Measurements from ENCODE around the gene FUT8. TPM values are rescaled to one million over a fixed set of nuclear protein-coding genes. Genes with fewer than 3 reads are reported as not detected.
"Not testable (repeated sequence)": the region's sequence is repeated elsewhere in the genome, so short reads cannot be mapped to it uniquely, and the experiment has no call there.

FUT8 gene
- total and polyA plus RNA-seq, 4 donors = 3.4 to 32.3 (median 14.6) TPM

- H3K9me3 ChIP-seq (ENCODE audit: control insufficient read depth, low read length) = no peaks in the 10 kb centered on the region
- no peak for DNase-seq
- 85 to 95% methylated on average over 2 of the region's 2 CpGs for whole genome bisulfite sequencing, 2 donors
- no peak overlapping the region for H3K4me3 ChIP-seq (ENCODE audit: low read length in 2 of 2)
- intact Hi-C loops (cut with DNase I) = no loop called here
- no peak overlapping the region for H3K27ac ChIP-seq (ENCODE audit: low read depth in 1 of 2, low read length in 2 of 2)
- no peaks in the 10 kb centered on the region for H3K4me1 ChIP-seq (ENCODE audit: control insufficient read depth in 1 of 2, insufficient read depth in 2 of 2, low read length in 2 of 2)
- no peaks in the 10 kb centered on the region for H3K36me3 ChIP-seq (ENCODE audit: control insufficient read depth in 1 of 2, insufficient read depth in 2 of 2, low read length in 1 of 2)
- H3K27me3 ChIP-seq (ENCODE audit: control insufficient read depth in 1 of 2, insufficient read depth in 2 of 2, low read length in 1 of 2) = no peaks in the 10 kb centered on the region
- no peak for ATAC-seq (ENCODE audit: low FRiP score)
Observed at GRCh38 chr14:65685572-65685971, 273.0 kb downstream of the FUT8 start.

DNA sequence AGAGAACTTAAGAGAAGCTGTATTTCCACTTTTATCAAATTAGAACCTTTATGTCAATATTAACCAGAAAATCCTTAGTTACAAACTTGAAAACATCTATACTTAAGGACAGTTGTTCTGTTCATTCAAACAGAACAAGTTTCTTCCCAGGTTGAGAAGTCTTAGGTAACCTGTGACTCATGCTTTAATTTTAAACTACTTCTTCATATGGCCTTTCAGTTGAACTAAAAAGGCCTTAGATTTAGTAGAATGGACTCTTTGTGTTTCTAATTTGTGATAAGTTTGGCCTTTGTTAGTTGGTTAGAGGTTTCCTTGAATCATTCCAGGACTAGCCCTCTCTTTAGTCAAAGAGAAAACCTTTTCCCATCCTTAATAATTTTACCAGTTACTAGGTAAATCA lies 274.2 kb downstream of the FUT8 start:
- Histone ChIP-seq H3K27ac (ENCODE audit: low read depth in 1 of 2, low read length in 2 of 2) (no peak overlapping the region), H3K4me3 (ENCODE audit: low read length in 2 of 2) (no peak overlapping the region), H3K36me3 (ENCODE audit: control insufficient read depth in 1 of 2, insufficient read depth in 2 of 2, low read length in 1 of 2) (no peaks in the 10 kb centered on the region), H3K9me3 (ENCODE audit: control insufficient read depth, low read length) (no peaks in the 10 kb centered on the region), H3K27me3 (ENCODE audit: control insufficient read depth in 1 of 2, insufficient read depth in 2 of 2, low read length in 1 of 2) (no peaks in the 10 kb centered on the region), H3K4me1 (ENCODE audit: control insufficient read depth in 1 of 2, insufficient read depth in 2 of 2, low read length in 2 of 2) (no peaks in the 10 kb centered on the region)
- ATAC-seq (ENCODE audit: low FRiP score) (no peak), DNase-seq (no peak)
- intact Hi-C loops (cut with DNase I) = no loop called here

DNA sequence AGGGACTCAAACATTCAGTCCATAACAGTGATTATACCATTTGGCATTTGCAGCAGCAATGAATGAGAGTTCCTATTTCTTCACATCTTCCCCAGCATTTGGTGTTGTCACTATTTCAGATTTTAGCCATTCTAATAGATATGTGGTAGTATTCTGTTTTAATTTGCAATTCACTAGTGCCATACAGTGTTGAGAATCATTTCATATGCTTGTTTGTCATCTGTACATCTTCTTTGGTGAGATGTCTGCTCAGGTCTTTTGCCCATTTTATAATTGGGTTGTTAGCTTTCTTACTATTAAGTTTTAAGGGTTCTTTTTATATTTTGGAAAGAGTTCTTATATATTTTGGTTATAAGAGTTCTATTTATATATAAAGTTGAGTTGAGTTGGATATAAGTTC lies 276.5 kb downstream of the FUT8 start:
- H3K27me3 ChIP-seq (ENCODE audit: control insufficient read depth in 1 of 2, insufficient read depth in 2 of 2, low read length in 1 of 2) = no peaks in the 10 kb centered on the region
- no peaks in the 10 kb centered on the region for H3K36me3 ChIP-seq (ENCODE audit: control insufficient read depth in 1 of 2, insufficient read depth in 2 of 2, low read length in 1 of 2)
- no peak for DNase-seq
- no peak overlapping the region for H3K4me3 ChIP-seq (ENCODE audit: low read length in 2 of 2)
- no peaks in the 10 kb centered on the region for H3K9me3 ChIP-seq (ENCODE audit: control insufficient read depth, low read length)
- no peaks in the 10 kb centered on the region for H3K4me1 ChIP-seq (ENCODE audit: control insufficient read depth in 1 of 2, insufficient read depth in 2 of 2, low read length in 2 of 2)
- intact Hi-C loops (cut with DNase I) = no loop called here
- H3K27ac ChIP-seq (ENCODE audit: low read depth in 1 of 2, low read length in 2 of 2) = no peak overlapping the region
- no peak for ATAC-seq (ENCODE audit: low FRiP score)

DNA sequence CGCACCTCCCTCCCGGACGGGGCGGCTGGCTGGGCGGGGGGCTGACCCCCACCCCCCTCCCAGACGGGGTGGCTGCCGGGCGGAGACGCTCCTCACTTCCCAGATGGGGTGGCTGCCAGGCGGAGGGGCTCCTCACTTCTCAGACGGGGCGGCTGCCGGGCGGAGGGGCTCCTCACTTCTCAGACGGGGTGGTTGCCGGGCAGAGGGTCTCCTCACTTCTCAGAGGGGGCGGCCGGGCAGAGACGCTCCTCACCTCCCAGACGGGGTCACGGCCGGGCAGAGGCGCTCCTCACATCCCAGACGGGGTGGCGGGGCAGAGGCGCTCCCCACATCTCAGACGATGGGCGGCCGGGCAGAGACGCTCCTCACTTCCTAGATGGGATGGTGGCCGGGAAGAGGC lies 280.0 kb downstream of the FUT8 start:
- DNase-seq; H3K27me3 ChIP-seq (ENCODE audit: control insufficient read depth in 1 of 2, insufficient read depth in 2 of 2, low read length in 1 of 2); intact Hi-C loops (cut with DNase I); H3K4me3 ChIP-seq (ENCODE audit: low read length in 2 of 2); H3K36me3 ChIP-seq (ENCODE audit: control insufficient read depth in 1 of 2, insufficient read depth in 2 of 2, low read length in 1 of 2); H3K9me3 ChIP-seq (ENCODE audit: control insufficient read depth, low read length); H3K4me1 ChIP-seq (ENCODE audit: control insufficient read depth in 1 of 2, insufficient read depth in 2 of 2, low read length in 2 of 2); H3K27ac ChIP-seq (ENCODE audit: low read depth in 1 of 2, low read length in 2 of 2); ATAC-seq (ENCODE audit: low FRiP score): not testable (repeated sequence)
- WGBS, 2 donors = 92 to 95% methylated on average over 5 to 31 of the region's 31 CpGs

DNA sequence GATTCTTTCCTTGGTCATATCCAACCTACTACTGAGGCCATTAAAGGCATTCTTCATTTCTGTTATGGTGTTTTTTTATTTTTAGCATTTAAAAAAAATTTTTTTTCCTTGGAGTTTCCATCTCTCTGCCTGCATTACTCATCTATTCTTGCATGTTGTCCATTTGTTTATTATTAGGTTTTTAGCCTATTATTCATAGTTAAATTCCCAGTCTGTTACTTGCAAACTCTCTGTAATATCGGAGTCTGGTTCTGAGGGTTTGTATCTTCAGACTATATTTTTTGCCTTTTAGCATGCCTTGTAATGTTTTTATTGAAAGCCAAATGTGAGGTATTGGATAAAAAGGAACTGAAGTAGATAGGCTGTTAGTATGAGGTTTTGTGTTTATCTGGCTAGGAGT lies 284.3 kb downstream of the FUT8 start:
- Histone ChIP-seq H3K27me3 (ENCODE audit: control insufficient read depth in 1 of 2, insufficient read depth in 2 of 2, low read length in 1 of 2) (no peaks in the 10 kb centered on the region), H3K36me3 (ENCODE audit: control insufficient read depth in 1 of 2, insufficient read depth in 2 of 2, low read length in 1 of 2) (no peaks in the 10 kb centered on the region), H3K4me1 (ENCODE audit: control insufficient read depth in 1 of 2, insufficient read depth in 2 of 2, low read length in 2 of 2) (no peaks in the 10 kb centered on the region), H3K4me3 (ENCODE audit: low read length in 2 of 2) (no peak overlapping the region), H3K9me3 (ENCODE audit: control insufficient read depth, low read length) (no peaks in the 10 kb centered on the region), H3K27ac (ENCODE audit: low read depth in 1 of 2, low read length in 2 of 2) (no peak overlapping the region)
- ATAC-seq (ENCODE audit: low FRiP score) = no peak
- DNase-seq = no peak
- intact Hi-C loops (cut with DNase I) = no loop called here
- 33 to 36% methylated on average over 1 of the region's 1 CpG for WGBS, 2 donors

GRCh38 chr14:65703521-65703920 lies 291.0 kb downstream of the FUT8 start:
- no peak for DNase-seq
- ATAC-seq (ENCODE audit: low FRiP score) = no peak
- Histone ChIP-seq H3K27ac (ENCODE audit: low read depth in 1 of 2, low read length in 2 of 2) (no peak overlapping the region), H3K36me3 (ENCODE audit: control insufficient read depth in 1 of 2, insufficient read depth in 2 of 2, low read length in 1 of 2) (no peaks in the 10 kb centered on the region), H3K27me3 (ENCODE audit: control insufficient read depth in 1 of 2, insufficient read depth in 2 of 2, low read length in 1 of 2) (no peaks in the 10 kb centered on the region), H3K4me3 (ENCODE audit: low read length in 2 of 2) (no peak overlapping the region), H3K4me1 (ENCODE audit: control insufficient read depth in 1 of 2, insufficient read depth in 2 of 2, low read length in 2 of 2) (peaks cover 0 to 5% of the 10 kb centered on the region in 2 donors), H3K9me3 (ENCODE audit: control insufficient read depth, low read length) (peaks cover 2% of the 10 kb centered on the region)
- intact Hi-C loops (cut with DNase I) = no loop called here
- 56 to 70% methylated on average over 3 of the region's 3 CpGs for WGBS, 2 donors

GRCh38 chr14:65703996-65704395 lies 291.5 kb downstream of the FUT8 start:
- WGBS, 2 donors = 76 to 79% methylated on average over 4 of the region's 4 CpGs
- intact Hi-C loops (cut with DNase I) = no loop called here
- Histone ChIP-seq H3K9me3 (ENCODE audit: control insufficient read depth, low read length) (peaks cover 2% of the 10 kb centered on the region), H3K27ac (ENCODE audit: low read depth in 1 of 2, low read length in 2 of 2) (no peak overlapping the region), H3K27me3 (ENCODE audit: control insufficient read depth in 1 of 2, insufficient read depth in 2 of 2, low read length in 1 of 2) (no peaks in the 10 kb centered on the region), H3K36me3 (ENCODE audit: control insufficient read depth in 1 of 2, insufficient read depth in 2 of 2, low read length in 1 of 2) (no peaks in the 10 kb centered on the region), H3K4me3 (ENCODE audit: low read length in 2 of 2) (no peak overlapping the region), H3K4me1 (ENCODE audit: control insufficient read depth in 1 of 2, insufficient read depth in 2 of 2, low read length in 2 of 2) (peaks cover 0 to 5% of the 10 kb centered on the region in 2 donors)
- DNase-seq = no peak
- no peak for ATAC-seq (ENCODE audit: low FRiP score)

GRCh38 chr14:65704437-65704836 lies 291.9 kb downstream of the FUT8 start:
- ATAC-seq (ENCODE audit: low FRiP score) (no peak), DNase-seq (no peak)
- H3K4me1 ChIP-seq (ENCODE audit: control insufficient read depth in 1 of 2, insufficient read depth in 2 of 2, low read length in 2 of 2) = peaks cover 0 to 5% of the 10 kb centered on the region in 2 donors
- intact Hi-C loops (cut with DNase I) = no loop called here
- H3K27me3 ChIP-seq (ENCODE audit: control insufficient read depth in 1 of 2, insufficient read depth in 2 of 2, low read length in 1 of 2) = no peaks in the 10 kb centered on the region
- peaks cover 2% of the 10 kb centered on the region for H3K9me3 ChIP-seq (ENCODE audit: control insufficient read depth, low read length)
- WGBS, 2 donors = 9 to 13% methylated on average over 2 of the region's 2 CpGs
- no peak overlapping the region for H3K27ac ChIP-seq (ENCODE audit: low read depth in 1 of 2, low read length in 2 of 2)
- H3K4me3 ChIP-seq (ENCODE audit: low read length in 2 of 2) = no peak overlapping the region
- H3K36me3 ChIP-seq (ENCODE audit: control insufficient read depth in 1 of 2, insufficient read depth in 2 of 2, low read length in 1 of 2) = no peaks in the 10 kb centered on the region

GRCh38 chr14:65704850-65705249 lies 292.3 kb downstream of the FUT8 start:
- Histone ChIP-seq H3K27ac (ENCODE audit: low read depth in 1 of 2, low read length in 2 of 2) (no peak overlapping the region), H3K9me3 (ENCODE audit: control insufficient read depth, low read length) (peaks cover 2% of the 10 kb centered on the region), H3K36me3 (ENCODE audit: control insufficient read depth in 1 of 2, insufficient read depth in 2 of 2, low read length in 1 of 2) (no peaks in the 10 kb centered on the region), H3K4me3 (ENCODE audit: low read length in 2 of 2) (no peak overlapping the region), H3K4me1 (ENCODE audit: control insufficient read depth in 1 of 2, insufficient read depth in 2 of 2, low read length in 2 of 2) (peaks cover 0 to 5% of the 10 kb centered on the region in 2 donors), H3K27me3 (ENCODE audit: control insufficient read depth in 1 of 2, insufficient read depth in 2 of 2, low read length in 1 of 2) (no peaks in the 10 kb centered on the region)
- ATAC-seq (ENCODE audit: low FRiP score) (no peak), DNase-seq (no peak)
- intact Hi-C loops (cut with DNase I) = no loop called here

Measured in aorta (tissue), 5 donors.